HG02642 (cell line): ENCODE data around the gene C22orf15.

ENCODE experiments used
- ATAC-seq: cut with Tn5 transposase; IDR thresholded peaks from one replicate; pipeline ENCODE4 v1.9.1; 2021; ENCODE audit warnings: mild to moderate bottlenecking; ENCODE audit not compliant: unreplicated experiment, poor library complexity

C22orf15 gene

GRCh38 chr22:23772315-23772648 lies 9.5 kb downstream of the C22orf15 start:
- ATAC-seq = no peak

DNA sequence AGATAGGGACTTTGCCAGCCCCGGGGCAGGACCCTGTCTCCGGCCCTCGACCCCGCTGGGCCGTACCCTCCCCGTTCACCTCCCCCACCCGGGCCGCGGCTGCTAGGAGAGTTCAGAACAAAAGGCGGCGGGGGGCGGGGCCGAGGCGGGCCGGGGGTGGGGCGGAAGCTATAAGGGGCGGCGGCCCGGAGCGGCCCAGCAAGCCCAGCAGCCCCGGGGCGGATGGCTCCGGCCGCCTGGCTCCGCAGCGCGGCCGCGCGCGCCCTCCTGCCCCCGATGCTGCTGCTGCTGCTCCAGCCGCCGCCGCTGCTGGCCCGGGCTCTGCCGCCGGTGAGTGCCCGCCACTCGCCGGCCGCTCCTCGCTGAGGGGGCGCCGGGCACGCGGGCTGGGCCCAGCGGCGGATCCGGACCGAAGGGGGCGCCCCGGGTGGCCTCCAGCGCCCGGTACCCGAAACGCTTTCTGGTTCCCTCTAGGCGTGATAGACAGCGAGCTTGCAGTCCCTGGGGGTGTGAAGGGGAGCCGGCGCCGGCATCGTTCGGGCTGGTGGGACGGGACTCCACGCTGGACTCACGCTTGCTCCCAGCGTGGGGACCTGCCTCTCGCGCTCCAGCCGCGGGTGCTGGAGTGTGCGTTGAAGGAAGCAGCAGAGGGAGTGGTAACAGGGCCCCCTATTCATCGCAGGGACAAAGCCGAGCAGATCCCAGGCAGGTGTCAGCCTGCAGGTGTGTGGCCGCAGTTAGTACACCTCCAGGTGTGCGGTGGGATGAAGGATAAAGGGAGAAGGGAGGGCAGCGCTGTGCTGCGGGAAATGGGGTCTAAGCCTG lies 10.1 kb downstream of the C22orf15 start, which contains the start of gene MMP11:
Gene MMP11 (plus strand): TSS at position 201 of the 825 bp plus-strand sequence. CDS start 22 bp downstream, at position 223.
- ATAC-seq = no peak

DNA sequence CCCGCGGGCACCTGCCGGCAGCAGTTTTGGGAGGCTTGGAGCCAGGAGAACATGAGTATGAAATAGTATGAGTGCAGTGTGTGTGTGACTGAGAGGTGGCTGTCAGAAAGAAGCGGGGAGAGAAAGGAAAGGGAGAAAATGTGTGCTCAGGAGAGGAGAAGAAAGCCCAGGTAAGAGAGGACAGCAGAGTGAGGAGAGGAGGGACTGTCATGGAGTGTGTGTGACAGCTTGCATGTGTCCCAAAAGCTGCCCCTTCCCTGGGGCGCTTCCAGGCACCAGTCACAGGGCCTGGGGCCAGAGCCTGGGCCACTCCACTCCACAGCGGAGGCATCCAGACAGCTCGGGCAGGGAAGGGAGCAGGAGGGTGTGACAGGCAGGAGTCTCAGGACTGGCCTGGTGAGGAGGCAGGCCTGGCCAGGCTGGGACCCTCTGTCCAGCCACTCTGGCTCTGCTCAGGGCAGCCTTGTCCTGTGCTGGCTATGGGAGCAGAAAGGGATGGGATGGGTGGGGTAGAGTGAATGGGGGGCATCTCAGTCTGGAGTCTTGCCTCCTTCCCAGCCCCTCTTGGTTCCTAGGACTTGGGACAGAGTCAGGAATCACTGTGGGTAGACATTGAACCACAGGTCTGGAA lies 10.8 kb downstream of the C22orf15 start:
- no peak for ATAC-seq

DNA sequence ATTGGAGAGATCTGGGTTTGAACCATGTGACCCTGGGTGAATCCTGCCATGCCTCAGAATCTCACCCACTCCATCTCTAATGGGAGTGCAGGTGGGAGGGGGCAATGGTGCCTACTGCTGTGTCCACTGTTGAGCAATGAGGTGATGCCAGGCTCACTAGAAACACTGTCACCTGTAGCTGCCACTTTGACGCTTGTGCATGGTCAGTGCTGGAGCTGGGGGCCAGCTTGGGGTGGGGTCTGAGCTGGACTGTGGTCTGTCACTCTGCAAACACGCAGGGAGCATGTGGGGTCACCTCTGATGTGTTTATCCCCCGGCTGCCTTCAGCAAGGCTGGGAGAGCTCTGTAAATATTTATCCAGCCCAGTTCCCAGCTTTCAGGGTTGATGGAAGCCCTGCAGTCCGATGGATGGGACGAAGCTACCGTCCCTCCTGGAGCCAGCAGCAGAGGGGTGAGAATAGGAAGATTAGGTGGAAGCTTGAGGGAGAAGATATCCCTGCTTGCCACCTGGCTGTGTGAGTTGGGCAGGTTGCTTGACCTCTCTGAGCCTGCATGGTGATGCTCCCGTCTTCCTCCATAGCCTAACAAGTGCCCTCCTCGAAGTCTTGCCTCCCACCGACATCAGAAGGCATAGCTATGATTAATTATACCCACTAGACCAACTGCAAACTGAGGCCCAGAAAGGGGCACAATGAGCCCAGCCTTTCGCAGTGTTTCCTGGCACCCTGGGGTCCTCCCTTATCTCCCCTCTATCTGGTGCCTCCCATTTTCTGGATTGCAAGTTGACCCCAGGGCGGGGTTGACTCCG lies 11.5 kb downstream of the C22orf15 start:
- no peak for ATAC-seq

- no peak for ATAC-seq
Measured at GRCh38 chr22:23774922-23775436, 12.2 kb downstream of the C22orf15 start.

GRCh38 chr22:23775779-23776375 lies 13.1 kb downstream of the C22orf15 start:
- no peak for ATAC-seq

- no peak for ATAC-seq
Measured at GRCh38 chr22:23777776-23778576, 15.2 kb downstream of the C22orf15 start.

DNA sequence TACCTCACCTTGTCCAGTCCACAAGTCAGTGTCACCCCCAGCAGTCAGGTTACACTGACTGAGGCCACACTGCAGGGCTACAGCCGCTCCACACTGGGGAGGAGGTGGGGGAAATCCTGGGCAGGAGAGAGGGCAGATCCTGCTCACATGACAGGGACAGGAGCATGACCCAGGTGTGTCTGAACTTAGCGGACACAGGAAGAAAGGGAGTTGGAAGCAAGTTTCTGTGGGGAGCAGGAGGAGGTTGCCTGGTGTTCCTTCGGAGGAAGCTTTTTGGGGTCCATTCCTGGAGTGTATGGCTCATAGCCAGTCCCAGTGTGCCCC lies 15.7 kb downstream of the C22orf15 start:
- no peak for ATAC-seq

- ATAC-seq = no peak
Measured at GRCh38 chr22:23779083-23779482, 16.3 kb downstream of the C22orf15 start.

- ATAC-seq = no peak
Measured at GRCh38 chr22:23779731-23780130, 16.9 kb downstream of the C22orf15 start.

DNA sequence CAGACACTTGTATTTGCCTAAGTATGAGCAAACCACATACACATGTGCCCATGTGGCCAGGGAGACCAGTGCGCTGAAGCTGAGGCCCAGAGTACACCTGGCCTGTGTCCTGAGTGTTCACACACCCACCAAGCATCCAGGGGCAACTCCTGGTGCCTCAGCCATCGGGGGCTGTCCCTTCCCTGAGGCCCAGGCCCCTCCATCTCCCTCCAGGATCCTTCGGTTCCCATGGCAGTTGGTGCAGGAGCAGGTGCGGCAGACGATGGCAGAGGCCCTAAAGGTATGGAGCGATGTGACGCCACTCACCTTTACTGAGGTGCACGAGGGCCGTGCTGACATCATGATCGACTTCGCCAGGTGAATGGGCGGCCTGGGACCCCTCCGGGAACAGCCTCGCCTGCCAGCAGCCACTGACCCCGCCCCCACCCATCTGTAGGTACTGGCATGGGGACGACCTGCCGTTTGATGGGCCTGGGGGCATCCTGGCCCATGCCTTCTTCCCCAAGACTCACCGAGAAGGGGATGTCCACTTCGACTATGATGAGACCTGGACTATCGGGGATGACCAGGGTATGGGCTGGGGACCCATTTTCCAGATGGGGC lies 17.5 kb downstream of the C22orf15 start:
- no peak for ATAC-seq

GRCh38 chr22:23781065-23781464 lies 18.3 kb downstream of the C22orf15 start:
- no peak for ATAC-seq

DNA sequence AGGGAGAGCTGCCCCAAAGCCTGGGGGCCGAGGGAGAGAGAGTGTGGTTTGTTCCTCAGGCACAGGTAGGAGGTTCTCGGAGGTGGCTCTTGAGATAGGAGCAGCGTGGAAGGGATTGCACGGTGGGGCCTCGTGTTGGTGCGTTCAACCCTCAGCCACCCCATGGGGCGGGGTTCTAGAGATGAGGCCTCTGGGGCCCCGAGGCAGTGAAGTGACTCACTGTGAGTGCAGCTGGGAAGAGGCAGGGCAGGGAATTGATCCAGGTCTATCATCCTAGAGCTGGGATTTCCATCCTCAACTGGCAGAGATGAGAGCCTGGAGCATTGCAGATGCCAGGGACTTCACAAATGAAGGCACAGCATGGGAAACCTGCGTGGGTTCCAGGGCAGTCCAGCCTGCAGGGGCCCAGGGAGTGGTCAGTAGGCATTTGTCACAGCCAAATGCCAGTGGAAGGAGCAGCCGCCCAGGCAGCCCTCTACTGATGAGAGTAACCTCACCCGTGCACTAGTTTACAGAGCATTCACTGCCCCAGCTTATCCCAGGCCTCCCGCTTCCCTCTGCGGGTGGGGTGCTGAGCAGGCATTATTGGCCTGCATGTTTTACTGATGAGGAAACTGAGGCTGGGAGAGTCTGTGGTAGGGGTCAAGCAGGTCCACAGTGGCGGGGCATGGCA lies 18.9 kb downstream of the C22orf15 start:
- ATAC-seq = no peak

GRCh38 chr22:23782252-23782651 lies 19.5 kb downstream of the C22orf15 start:
- ATAC-seq = no peak

GRCh38 chr22:23782703-23783102 lies 19.9 kb downstream of the C22orf15 start:
- no peak for ATAC-seq

GRCh38 chr22:23783265-23784150 lies 20.7 kb downstream of the C22orf15 start:
- ATAC-seq = no peak

- ATAC-seq = no peak
Measured at GRCh38 chr22:23784215-23784732, 21.5 kb downstream of the C22orf15 start.

DNA sequence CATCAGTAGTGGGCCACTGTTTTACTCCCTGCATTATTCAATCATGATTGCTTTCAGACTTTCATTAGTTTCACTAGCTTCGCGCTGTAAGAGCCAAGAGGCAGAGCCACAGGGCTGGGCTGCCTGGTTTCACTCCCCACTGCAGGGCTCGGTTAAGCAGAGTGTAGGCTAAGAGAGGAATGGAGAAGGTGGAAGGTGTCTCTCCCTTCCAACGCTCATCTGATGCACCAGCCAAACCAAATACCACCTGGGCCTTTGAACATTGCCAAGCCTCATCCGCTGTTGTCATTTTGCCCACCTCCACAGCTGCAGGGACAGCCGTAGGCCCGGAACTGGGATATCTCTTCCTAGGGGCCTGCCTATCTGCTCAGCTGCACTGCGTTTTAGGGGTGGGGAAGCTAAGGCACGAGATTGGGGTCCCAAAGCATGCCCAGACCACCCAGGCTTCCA lies 23.5 kb downstream of the C22orf15 start:
- ATAC-seq = no peak
